Neural progenitor cell (in vitro differentiated cells): ENCODE results near the gene ATP1A2. TPM values are rescaled to one million over a fixed set of nuclear protein-coding genes. Genes with fewer than 3 reads are reported as not detected.
A peak's percentile ranks its signal among the peaks of the same experiment; 100 is the strongest.

ENCODE experiments used
- DNase-seq: peaks from one replicate; pipeline ENCODE4 v3.0.0-alpha.2; 2016; ENCODE audit warnings: low spot score
- H2AFZ ChIP-seq: fragments of 200-600 bp; sonication (generic); replicated peaks from 2 replicates; pipeline ENCODE4 v1.6.1; 2016; ENCODE audit warnings: antibody characterized with exemption
- H3F3A ChIP-seq: fragments of 200-600 bp; sonication (generic); 2 replicates; pipeline ENCODE4 v1.6.1; 2016; ENCODE audit warnings: antibody characterized with exemption, low read depth
- H3K27ac ChIP-seq: fragments of 200-600 bp; sonication (generic); 2 replicates; pipeline ENCODE4 v1.5.1; 2016; ENCODE audit warnings: mild to moderate bottlenecking
- H3K27me3 ChIP-seq: fragments of 200-600 bp; sonication (generic); 2 replicates; pipeline ENCODE4 v1.6.1; 2016; ENCODE audit warnings: mild to moderate bottlenecking, moderate library complexity
- H3K36me3 ChIP-seq: fragments of 200-600 bp; sonication (generic); 2 replicates; pipeline ENCODE4 v1.5.1; 2016
- H3K4me1 ChIP-seq: fragments of 200-600 bp; sonication (generic); 2 replicates; pipeline ENCODE4 v1.6.1; 2016; ENCODE audit warnings: mixed run types
- H3K4me2 ChIP-seq: fragments of 200-600 bp; sonication (generic); 2 replicates; pipeline ENCODE4 v1.6.1; 2016
- H3K4me3 ChIP-seq: fragments of 200-600 bp; sonication (generic); 2 replicates; pipeline ENCODE4 v1.5.1; 2016
- H3K79me2 ChIP-seq: fragments of 200-600 bp; sonication (generic); 2 replicates; pipeline ENCODE4 v1.6.1; 2016; ENCODE audit warnings: low read depth
- H3K9ac ChIP-seq: fragments of 200-600 bp; sonication (generic); 2 replicates; pipeline ENCODE4 v1.6.1; 2016
- H3K9me3 ChIP-seq: fragments of 200-600 bp; sonication (generic); 2 replicates; pipeline ENCODE4 v1.5.1; 2016; ENCODE audit warnings: low read depth
- H4K20me1 ChIP-seq: fragments of 200-600 bp; sonication (generic); 2 replicates; pipeline ENCODE4 v1.6.1; 2016; ENCODE audit warnings: low read depth
- H3K27ac Mint-ChIP-seq: 3 replicates; pipeline ENCODE4 v1.8.0; 2021; ENCODE audit warnings: mixed read lengths
- H3K27me3 Mint-ChIP-seq: 2 replicates; pipeline ENCODE4 v1.8.0; 2022; ENCODE audit warnings: low read depth, mild to moderate bottlenecking, inconsistent platforms, moderate library complexity, mixed read lengths; ENCODE audit not compliant: insufficient read depth
- H3K36me3 Mint-ChIP-seq: 3 replicates; pipeline ENCODE4 v1.8.0; 2021; ENCODE audit warnings: mixed read lengths
- H3K4me1 Mint-ChIP-seq: 3 replicates; pipeline ENCODE4 v1.8.0; 2021; ENCODE audit warnings: mixed read lengths
- H3K4me3 Mint-ChIP-seq: 3 replicates; pipeline ENCODE4 v1.8.0; 2021; ENCODE audit warnings: mild to moderate bottlenecking, moderate library complexity, mixed read lengths
- H3K9me3 Mint-ChIP-seq: 3 replicates; pipeline ENCODE4 v1.8.0; 2020; ENCODE audit warnings: mixed read lengths
- EZH2 ChIP-seq: fragments of 200-600 bp; sonication (generic); IDR thresholded peaks from 2 replicates; pipeline ENCODE4 v1.6.1; 2017; ENCODE audit warnings: antibody characterized with exemption, mild to moderate bottlenecking, moderate library complexity
- EZH2phosphoT487 ChIP-seq: fragments of 200-600 bp; sonication (generic); IDR thresholded peaks from 2 replicates; pipeline ENCODE4 v1.6.1; 2017; ENCODE audit warnings: antibody characterized with exemption
- total RNA-seq: library from RNA; depleted of rRNA; stranded (reverse); fragments of >200 nt; gene quantifications from 2 replicates; pipeline ENCODE4 v1.2.3, GENCODE V29; 2015; ENCODE audit warnings: low replicate concordance
- TF ChIP-seq, protein P1 (sequence below): fragments of 200-600 bp; sonication (generic); IDR thresholded peaks from 2 replicates; pipeline ENCODE4 v1.5.1; 2017; ENCODE audit warnings: antibody characterized with exemption, mild to moderate bottlenecking

Gene ATP1A2
- total RNA-seq, 1 donor from 2014 or later, result 88.6 TPM

DNA sequence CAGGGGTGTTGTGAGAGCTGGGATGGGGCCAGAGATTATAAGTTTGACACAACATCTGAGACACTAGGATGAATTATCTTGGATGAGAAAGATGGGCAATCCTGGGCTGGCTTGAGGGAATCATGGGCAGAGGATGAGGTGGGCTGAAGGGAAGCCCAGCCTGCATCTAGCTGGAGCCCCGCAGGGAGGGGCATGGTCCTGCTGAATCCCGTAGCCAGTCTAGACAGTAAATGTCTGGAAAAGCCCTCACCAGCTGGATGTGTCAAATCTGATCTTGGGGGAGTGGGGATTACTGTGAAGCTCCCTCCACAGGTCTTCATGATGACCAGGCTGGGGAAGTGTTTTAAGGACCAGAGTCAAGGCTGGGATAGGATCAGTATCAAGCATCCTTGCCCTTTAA is 71.2 kb downstream of the ATP1A2 start:
- TF ChIP-seq EZH2phosphoT487 (no peak), EZH2 (no peak)
- TF ChIP-seq, protein P1, sequence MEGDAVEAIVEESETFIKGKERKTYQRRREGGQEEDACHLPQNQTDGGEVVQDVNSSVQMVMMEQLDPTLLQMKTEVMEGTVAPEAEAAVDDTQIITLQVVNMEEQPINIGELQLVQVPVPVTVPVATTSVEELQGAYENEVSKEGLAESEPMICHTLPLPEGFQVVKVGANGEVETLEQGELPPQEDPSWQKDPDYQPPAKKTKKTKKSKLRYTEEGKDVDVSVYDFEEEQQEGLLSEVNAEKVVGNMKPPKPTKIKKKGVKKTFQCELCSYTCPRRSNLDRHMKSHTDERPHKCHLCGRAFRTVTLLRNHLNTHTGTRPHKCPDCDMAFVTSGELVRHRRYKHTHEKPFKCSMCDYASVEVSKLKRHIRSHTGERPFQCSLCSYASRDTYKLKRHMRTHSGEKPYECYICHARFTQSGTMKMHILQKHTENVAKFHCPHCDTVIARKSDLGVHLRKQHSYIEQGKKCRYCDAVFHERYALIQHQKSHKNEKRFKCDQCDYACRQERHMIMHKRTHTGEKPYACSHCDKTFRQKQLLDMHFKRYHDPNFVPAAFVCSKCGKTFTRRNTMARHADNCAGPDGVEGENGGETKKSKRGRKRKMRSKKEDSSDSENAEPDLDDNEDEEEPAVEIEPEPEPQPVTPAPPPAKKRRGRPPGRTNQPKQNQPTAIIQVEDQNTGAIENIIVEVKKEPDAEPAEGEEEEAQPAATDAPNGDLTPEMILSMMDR, result no peak
- Histone ChIP-seq H3K4me3 (no peak overlapping the region), H2AFZ (no peak overlapping the region), H3K9ac (no peak overlapping the region), H4K20me1 (no peaks in the 10 kb centered on the region), H3K4me2 (no peak overlapping the region), H3K4me1 (peaks cover 12% of the 10 kb centered on the region), H3K27ac (no peak overlapping the region), H3K79me2 (no peaks in the 10 kb centered on the region), H3K27me3 (no peaks in the 10 kb centered on the region), H3K36me3 (no peaks in the 10 kb centered on the region), H3K9me3 (no peaks in the 10 kb centered on the region), H3F3A (no peaks in the 10 kb centered on the region)
- DNase-seq, result no peak
- Mint-ChIP-seq H3K4me3 (no peak overlapping the region), H3K4me1 (peaks cover 34% of the 10 kb centered on the region), H3K27ac (peak overlapping the region; percentile 26), H3K36me3 (peaks cover 4% of the 10 kb centered on the region), H3K9me3 (peaks cover 2% of the 10 kb centered on the region), H3K27me3 (peaks cover 11% of the 10 kb centered on the region)

DNA sequence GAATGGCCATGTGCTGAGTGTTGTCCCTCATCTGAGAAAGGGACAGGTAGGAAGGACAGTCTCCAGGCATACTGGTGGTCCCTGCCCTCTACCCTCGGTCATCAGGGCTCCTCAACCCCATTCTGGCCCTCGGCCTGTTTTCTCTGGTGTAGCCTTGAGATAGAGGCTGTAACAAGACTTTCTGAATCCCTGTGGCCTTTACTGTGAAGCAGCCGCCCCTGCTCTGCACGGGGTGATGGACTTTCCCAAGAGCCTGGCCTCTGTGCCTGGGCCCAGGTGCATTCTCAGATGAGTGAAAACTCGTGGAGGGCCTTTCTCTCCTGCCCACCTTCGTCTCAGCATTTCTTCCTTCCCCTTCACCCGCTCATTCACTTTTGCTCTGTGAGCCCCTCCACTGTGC is 71.8 kb downstream of the ATP1A2 start:
- H3K9ac ChIP-seq, result no peak overlapping the region
- no peaks in the 10 kb centered on the region for H3F3A ChIP-seq
- H3K4me1 Mint-ChIP-seq, result peaks cover 32% of the 10 kb centered on the region
- H3K4me1 ChIP-seq, result peaks cover 12% of the 10 kb centered on the region
- TF ChIP-seq EZH2 (no peak), EZH2phosphoT487 (no peak)
- TF ChIP-seq, protein P1, result no peak
- no peak overlapping the region for H3K4me3 Mint-ChIP-seq
- no peaks in the 10 kb centered on the region for H3K27me3 ChIP-seq
- H3K36me3 ChIP-seq, result no peaks in the 10 kb centered on the region
- no peak overlapping the region for H2AFZ ChIP-seq
- H3K27ac Mint-ChIP-seq, result no peak overlapping the region
- no peaks in the 10 kb centered on the region for H3K79me2 ChIP-seq
- H3K4me2 ChIP-seq, result no peak overlapping the region
- peaks cover 4% of the 10 kb centered on the region for H3K36me3 Mint-ChIP-seq
- peaks cover 14% of the 10 kb centered on the region for H3K27me3 Mint-ChIP-seq
- H3K9me3 Mint-ChIP-seq, result no peaks in the 10 kb centered on the region
- DNase-seq, result no peak
- H3K27ac ChIP-seq, result no peak overlapping the region
- no peaks in the 10 kb centered on the region for H3K9me3 ChIP-seq
- H3K4me3 ChIP-seq, result no peak overlapping the region
- H4K20me1 ChIP-seq, result no peaks in the 10 kb centered on the region

DNA sequence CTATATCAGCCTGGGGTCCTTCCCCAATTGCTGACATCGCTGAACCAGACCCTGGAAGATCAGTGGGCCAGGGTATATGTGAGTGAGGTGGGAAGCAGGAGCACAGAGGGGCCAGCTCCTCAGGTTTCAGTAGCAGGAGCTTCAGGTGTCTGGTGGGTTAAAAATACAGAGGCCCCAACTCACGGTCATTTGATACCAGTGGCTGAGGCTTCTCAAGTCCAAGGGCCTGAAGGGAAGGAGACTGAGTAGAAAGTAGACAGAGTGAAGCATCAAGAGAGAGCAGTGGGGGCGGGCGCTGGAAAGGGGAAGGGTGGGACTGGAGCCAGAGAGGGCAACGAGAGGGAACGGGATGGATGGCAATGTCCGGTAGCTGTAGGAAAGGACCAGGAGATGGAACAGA is 72.8 kb downstream of the ATP1A2 start:
- H3K9me3 ChIP-seq, result no peaks in the 10 kb centered on the region
- Mint-ChIP-seq H3K36me3 (peaks cover 4% of the 10 kb centered on the region), H3K4me3 (no peak overlapping the region), H3K27me3 (peaks cover 14% of the 10 kb centered on the region), H3K27ac (peak overlapping the region; percentile 53), H3K9me3 (no peaks in the 10 kb centered on the region), H3K4me1 (peaks cover 32% of the 10 kb centered on the region)
- H3F3A ChIP-seq, result no peaks in the 10 kb centered on the region
- H3K9ac ChIP-seq, result no peak overlapping the region
- DNase-seq, result no peak
- H3K4me1 ChIP-seq, result peaks cover 14% of the 10 kb centered on the region
- no peaks in the 10 kb centered on the region for H3K79me2 ChIP-seq
- TF ChIP-seq EZH2phosphoT487 (no peak), EZH2 (no peak)
- TF ChIP-seq, protein P1, result no peak
- H3K36me3 ChIP-seq, result no peaks in the 10 kb centered on the region
- H3K27me3 ChIP-seq, result no peaks in the 10 kb centered on the region
- no peak overlapping the region for H3K27ac ChIP-seq
- H2AFZ ChIP-seq, result no peak overlapping the region
- no peaks in the 10 kb centered on the region for H4K20me1 ChIP-seq
- no peak overlapping the region for H3K4me2 ChIP-seq
- H3K4me3 ChIP-seq, result no peak overlapping the region
